GM18907 (cell line): ENCODE measurements around the gene ZBTB47.

Source experiments
- ATAC-seq: cut with Tn5 transposase; IDR thresholded peaks from one replicate; pipeline ENCODE4 v1.9.1; 2021; ENCODE audit warnings: mild to moderate bottlenecking, moderate library complexity; ENCODE audit not compliant: unreplicated experiment

Gene ZBTB47

DNA sequence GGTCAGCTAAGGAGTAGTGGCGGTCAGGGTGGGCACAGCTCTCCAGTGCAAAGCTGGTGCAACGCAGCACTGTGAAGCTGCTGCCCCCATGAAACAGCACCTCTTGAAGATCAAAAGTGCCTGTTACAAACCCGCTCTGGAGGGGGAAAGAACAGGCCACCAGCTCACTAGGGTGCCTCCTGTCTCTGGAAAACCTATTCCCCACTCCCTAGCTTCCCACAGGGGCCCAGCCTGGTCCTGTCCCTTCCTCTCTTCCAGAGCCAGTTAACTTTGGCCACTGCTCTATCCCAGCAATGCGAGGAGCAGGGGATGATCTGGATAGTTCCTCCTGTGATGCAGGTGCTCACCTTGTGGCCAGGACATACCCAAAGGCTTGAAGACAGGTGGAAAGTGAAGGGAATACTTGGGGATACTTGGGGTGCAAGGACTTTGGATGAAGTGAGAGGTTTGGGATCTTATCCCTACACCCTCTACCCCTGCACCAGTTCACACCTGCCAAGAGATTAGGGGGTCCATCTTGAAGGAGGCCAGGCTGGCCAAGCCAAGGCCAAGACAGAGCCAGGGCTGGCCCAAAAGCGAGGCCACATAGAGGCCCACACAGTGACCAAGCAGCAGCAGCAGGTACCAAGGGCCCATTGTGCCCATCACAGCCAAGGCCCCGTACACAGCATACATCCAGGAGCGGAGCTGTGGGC lies 44.9 kb downstream of the ZBTB47 start:
- ATAC-seq: no peak

- no peak for ATAC-seq
Observed at GRCh38 chr3:42698911-42699230, 45.4 kb downstream of the ZBTB47 start.

- no peak for ATAC-seq
Observed at GRCh38 chr3:42699511-42699971, 46.0 kb downstream of the ZBTB47 start.

DNA sequence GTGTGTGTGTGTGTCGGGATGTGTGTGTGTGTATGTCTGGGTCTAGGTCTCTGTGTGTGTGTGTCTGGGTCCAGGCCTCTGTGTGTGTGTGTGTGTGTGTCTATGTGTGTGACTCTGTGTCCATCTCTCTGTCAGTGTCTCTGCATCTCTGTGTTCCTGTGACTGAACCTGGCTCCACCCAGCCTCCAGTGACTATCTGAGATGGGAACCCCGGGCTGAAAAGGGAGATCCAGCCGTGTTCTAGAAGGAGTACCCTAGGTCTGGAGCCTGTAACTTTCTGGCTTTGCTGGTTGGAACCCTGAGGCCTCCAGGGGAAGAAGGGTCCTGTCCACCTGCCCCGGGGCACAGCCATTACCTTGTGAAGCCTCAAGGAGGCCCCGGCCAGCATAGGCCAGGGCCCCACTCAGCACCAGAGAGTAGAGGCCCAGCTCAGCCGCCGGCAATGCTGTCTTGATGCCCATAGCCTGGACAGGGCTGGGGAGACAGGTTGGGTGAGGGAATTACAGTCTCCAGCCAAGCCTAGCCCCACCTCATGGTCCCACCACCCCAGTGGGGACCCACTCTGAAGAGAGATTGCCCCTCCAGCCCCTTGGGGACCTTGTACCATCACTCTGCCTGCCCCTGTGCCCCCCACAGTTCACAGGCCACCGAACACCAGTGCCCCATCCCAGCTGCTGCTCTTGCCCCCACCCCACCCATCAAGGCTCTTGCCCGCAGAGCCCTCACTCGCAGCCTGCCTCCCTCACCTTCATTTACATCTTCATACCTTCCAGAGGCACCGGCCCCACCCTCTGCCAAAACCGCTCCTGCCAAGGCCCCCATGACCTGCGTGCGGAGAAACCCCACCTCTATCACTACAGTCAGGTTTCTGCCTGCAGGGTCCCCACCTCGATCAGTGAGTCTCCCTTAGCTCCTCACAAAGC lies 47.1 kb downstream of the ZBTB47 start:
- ATAC-seq: no peak

DNA sequence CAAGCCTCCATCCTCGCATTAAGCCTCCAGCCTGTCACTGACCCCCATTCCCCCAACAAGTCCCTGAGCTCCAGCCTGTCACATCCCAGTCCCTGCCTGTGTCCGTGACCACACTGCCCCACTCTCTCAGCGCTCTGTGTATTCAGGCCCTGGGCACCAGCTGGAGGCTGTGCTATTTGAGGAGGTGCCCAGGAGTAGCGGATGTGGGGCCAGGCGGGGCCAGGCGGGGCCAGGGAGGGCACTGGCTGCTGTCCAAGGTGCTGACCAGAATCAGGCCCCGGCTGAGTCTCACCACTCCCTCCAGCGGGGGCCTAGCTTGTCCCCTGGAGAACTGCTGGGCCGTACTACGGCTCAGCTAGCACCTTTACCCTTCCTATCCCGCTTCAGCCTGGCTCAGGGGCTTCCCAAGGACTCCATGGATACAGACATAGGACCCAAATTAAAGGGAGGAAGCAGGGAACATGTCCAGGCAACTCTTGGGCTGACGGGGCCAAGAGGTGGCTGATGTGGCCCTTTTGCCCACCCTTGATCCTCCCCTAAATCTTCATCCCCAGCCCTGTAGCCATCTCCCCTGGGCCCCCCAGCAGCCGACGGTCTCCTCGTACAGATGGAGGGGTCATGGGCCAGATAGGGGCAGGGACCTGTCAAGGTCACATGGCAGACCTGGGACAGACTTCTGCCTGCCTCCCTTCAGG lies 48.0 kb downstream of the ZBTB47 start:
- no peak for ATAC-seq

DNA sequence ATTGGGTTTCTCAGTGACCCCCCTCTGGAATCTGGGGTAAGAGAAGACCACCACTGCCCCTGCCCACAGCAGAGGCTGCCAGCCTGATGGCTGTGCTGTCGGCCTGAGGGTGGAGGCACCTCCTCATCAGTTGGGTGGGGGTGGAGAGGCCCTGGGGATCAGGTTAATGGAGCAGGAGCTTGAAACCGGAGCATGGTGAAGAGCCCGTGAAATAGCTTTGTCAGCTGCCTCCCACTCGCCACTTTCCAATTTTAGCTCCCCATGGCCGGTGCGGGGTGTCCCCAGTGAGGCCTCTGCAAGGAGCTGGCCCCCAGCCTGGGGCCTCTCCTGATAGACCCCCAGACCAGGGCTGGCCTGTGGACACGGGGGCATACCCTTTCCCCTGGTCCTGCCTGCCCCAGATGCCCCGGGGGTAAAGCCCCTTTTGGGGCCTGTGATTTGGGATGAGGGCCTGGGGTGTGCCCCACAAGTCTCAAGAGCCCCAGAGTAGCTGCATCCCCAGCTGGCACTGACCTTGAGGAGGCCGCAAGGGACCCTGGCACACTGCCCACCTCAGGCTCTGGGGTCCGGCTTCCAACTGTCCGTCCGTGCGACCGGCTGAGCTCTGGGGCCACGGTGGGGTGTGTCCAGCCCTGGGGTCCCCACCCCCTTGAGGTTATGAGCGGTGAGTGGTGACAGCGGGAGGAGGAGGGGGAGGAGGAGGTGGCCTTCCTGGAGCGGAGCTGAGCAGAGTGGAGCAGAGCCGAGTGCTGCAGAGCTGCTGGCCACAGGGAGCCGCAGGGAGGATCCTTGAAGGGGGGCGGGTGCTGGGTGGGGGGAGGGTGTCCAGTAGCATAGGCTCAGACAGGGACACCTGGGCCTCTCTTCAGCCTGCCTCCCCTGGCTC lies 48.8 kb downstream of the ZBTB47 start, which contains the start of gene HHATL:
Gene HHATL (minus strand): TSS at position 733 of the 886 bp plus-strand sequence. CDS start 1,972 bp downstream, outside the sequence.
- ATAC-seq: no peak

GRCh38 chr3:42702982-42703694 lies 49.6 kb downstream of the ZBTB47 start:
- ATAC-seq: no peak

DNA sequence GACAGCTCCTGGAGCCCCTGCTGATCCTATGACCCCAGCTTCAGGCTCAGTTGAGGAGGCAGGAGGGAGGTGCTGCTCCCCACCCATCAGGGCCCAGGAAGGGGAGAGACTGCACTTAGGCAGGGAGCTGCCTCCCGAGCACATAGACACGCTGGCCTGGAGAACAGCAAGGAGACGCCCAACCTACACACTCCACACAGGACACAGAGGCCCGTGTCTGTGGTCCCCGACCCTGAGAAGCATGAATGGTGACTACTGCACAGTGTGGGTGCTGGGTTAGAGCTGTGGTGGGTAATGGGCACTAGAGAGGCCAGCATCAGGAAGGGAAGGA lies 50.2 kb downstream of the ZBTB47 start:
- no peak for ATAC-seq

GRCh38 chr3:42704136-42704841 lies 50.8 kb downstream of the ZBTB47 start:
- no peak for ATAC-seq

- no peak for ATAC-seq
Observed at GRCh38 chr3:42705058-42705767, 51.7 kb downstream of the ZBTB47 start.

- ATAC-seq: no peak
Observed at GRCh38 chr3:42705962-42706585, 52.6 kb downstream of the ZBTB47 start.

- no peak for ATAC-seq
Observed at GRCh38 chr3:42706721-42707619, 53.5 kb downstream of the ZBTB47 start.

DNA sequence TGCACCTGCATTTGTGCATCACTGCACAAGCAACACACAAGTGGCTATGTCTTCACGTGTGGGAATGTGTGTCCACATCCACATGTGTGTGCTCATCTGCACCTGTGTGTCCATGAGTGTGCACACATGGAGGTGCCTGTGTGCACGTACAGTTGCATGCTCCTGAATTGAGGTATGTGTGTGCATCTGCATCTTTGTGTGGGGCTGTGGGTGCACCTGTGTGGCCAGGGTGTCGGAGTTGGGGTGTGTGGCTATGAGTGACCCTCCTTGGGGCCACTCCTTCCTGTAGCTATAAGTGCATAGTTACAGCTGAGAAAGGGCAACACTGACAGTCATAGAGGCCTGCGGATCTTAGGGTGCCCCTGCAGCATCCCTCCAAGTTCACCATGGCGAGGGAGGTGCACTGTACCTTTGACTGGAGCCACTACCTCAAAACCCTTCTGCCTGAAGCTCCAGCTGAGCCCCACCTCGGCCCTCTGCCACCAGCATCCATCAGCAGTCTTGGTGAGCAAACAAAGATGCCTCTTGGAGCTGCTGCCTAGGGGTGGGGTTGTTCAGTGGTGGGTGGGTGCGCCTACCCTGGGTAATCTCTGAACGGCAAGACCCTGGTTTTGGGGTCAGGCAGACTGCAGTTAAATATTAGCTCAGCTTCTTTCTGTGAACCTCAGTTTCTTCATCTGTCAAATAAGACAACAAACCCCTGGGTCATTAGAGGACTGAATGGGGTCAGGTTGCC lies 54.3 kb downstream of the ZBTB47 start:
- no peak for ATAC-seq

GRCh38 chr3:42708611-42709151 lies 55.2 kb downstream of the ZBTB47 start:
- ATAC-seq: no peak

- no peak for ATAC-seq
Observed at GRCh38 chr3:42709621-42710020, 56.1 kb downstream of the ZBTB47 start.

DNA sequence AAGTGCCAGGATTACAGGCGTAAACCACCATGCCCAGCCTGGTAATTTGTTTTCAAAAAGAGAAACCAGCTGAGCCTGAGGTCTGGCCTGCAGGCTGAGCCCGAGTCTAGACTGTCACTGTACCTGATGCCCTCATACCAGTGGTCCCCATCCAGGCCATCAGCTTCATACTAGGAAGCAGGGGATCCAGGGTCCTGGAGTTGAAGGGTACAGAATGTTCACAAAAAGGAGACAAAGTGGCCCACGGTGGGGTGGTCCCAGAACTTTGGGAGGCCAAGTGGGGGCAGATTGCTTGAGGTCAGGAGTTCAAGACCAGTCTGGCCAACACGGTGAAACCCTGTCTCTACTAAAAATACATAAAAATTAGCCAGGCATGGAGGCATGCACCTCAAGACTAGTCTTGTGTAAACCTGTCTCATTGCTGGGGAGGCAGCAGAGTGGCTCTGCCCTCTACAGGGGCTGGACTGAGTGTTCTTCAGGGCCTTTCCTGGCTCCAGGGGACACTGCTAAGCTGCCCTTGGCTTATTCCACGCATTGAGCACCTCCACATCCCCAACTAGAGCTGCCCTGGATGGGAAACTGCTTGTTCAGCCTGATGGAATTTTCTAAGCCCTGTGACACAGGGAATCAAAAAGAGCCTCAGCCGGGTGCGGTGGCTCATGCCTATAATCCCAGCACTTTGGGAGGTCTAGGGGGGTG lies 57.0 kb downstream of the ZBTB47 start:
- no peak for ATAC-seq
